NCI-H345 treated with DMSO at 0.1 percent for 48 hours (cell line): ENCODE data around the gene PCDH1.

Experiments
- DNase-seq: peaks from one replicate; lab custom pipeline; 2025; ENCODE audit not compliant: unreplicated experiment; lab: John Stamatoyannopoulos, UW

The PCDH1 gene

GRCh38 chr5:141811287-141812155, 66.7 kb downstream of the PCDH1 start:
- DNase-seq: no peak

- DNase-seq: no peak
Measured at GRCh38 chr5:141810702-141811101, 67.5 kb downstream of the PCDH1 start.

- no peak for DNase-seq
Measured at GRCh38 chr5:141809380-141810096, 68.7 kb downstream of the PCDH1 start.

GRCh38 chr5:141808857-141809256, 69.4 kb downstream of the PCDH1 start:
- DNase-seq: no peak

GRCh38 chr5:141807732-141808131, 70.5 kb downstream of the PCDH1 start:
- no peak for DNase-seq

- DNase-seq: no peak
Measured at GRCh38 chr5:141807329-141807728, 70.9 kb downstream of the PCDH1 start.

GRCh38 chr5:141806626-141807025, 71.6 kb downstream of the PCDH1 start:
- no peak for DNase-seq

- DNase-seq: no peak
Measured at GRCh38 chr5:141805874-141806595, 72.2 kb downstream of the PCDH1 start.

- no peak for DNase-seq
Measured at GRCh38 chr5:141804475-141804874, 73.7 kb downstream of the PCDH1 start.
